Non-pigmented ciliary epithelial cell (primary cell): ENCODE measurements around the gene C11orf68.
"Not testable (repeated sequence)": the region's sequence is repeated elsewhere in the genome, so short reads cannot be mapped to it uniquely, and the experiment has no call there.

Experiments
- DNase-seq: peaks from one replicate; pipeline ENCODE4 v3.0.0-alpha.2; 2010; ENCODE audit warnings: low read depth

Gene C11orf68

GRCh38 chr11:65918211-65919140 lies at the start of gene C11orf68:
TSS of gene C11orf68 (minus strand) at chr11:65919062. CDS start at chr11:65919031, 31 bp downstream.
- no peak for DNase-seq

GRCh38 chr11:65967329-65967934 lies 48.6 kb upstream of the C11orf68 start:
- DNase-seq, result no peak

GRCh38 chr11:65965986-65966762 lies 47.3 kb upstream of the C11orf68 start:
- no peak for DNase-seq

GRCh38 chr11:65964906-65965305 lies 46.0 kb upstream of the C11orf68 start:
- DNase-seq, result no peak

GRCh38 chr11:65962141-65962564 lies 43.3 kb upstream of the C11orf68 start:
- DNase-seq, result no peak

GRCh38 chr11:65961267-65962140 lies 42.6 kb upstream of the C11orf68 start, which contains the start of gene SART1:
TSS of gene SART1 (plus strand) at chr11:65961734. CDS start at chr11:65961781, 47 bp downstream.
- peak; percentile 80 for DNase-seq

GRCh38 chr11:65960824-65961266 lies 42.0 kb upstream of the C11orf68 start:
- DNase-seq, result no peak

- no peak for DNase-seq
Measured at GRCh38 chr11:65958774-65959420, 40.0 kb upstream of the C11orf68 start.

- DNase-seq, result no peak
Measured at GRCh38 chr11:65958291-65958690, 39.4 kb upstream of the C11orf68 start.

- DNase-seq, result no peak
Measured at GRCh38 chr11:65954771-65955170, 35.9 kb upstream of the C11orf68 start.

GRCh38 chr11:65953471-65953870 lies 34.6 kb upstream of the C11orf68 start:
- no peak for DNase-seq

GRCh38 chr11:65952052-65952521 lies 33.2 kb upstream of the C11orf68 start:
- DNase-seq, result no peak

GRCh38 chr11:65951641-65952040 lies 32.8 kb upstream of the C11orf68 start:
- DNase-seq, result not testable (repeated sequence)

- not testable (repeated sequence) for DNase-seq
Measured at GRCh38 chr11:65950711-65951110, 31.8 kb upstream of the C11orf68 start.

- no peak for DNase-seq
Measured at GRCh38 chr11:65947603-65948125, 28.8 kb upstream of the C11orf68 start.

GRCh38 chr11:65947133-65947532 lies 28.3 kb upstream of the C11orf68 start:
- no peak for DNase-seq

- DNase-seq, result no peak
Measured at GRCh38 chr11:65946655-65947054, 27.8 kb upstream of the C11orf68 start.

GRCh38 chr11:65945941-65946558 lies 27.2 kb upstream of the C11orf68 start:
- no peak for DNase-seq

GRCh38 chr11:65945430-65945911 lies 26.6 kb upstream of the C11orf68 start, which contains the start of gene TSGA10IP:
TSS of gene TSGA10IP (plus strand) at chr11:65945480. CDS start at chr11:65945676, 196 bp downstream.
- no peak for DNase-seq

GRCh38 chr11:65944767-65945166 lies 25.9 kb upstream of the C11orf68 start:
- DNase-seq, result no peak
